ENCODE measurements around the gene MYO6. TPM values are rescaled to one million over a fixed set of nuclear protein-coding genes. Genes with fewer than 3 reads are reported as not detected.

MYO6 gene
- total and polyA plus RNA-seq, 2 of the 4 experiments (the other 2 are of a cell fraction): 6.1 to 6.8 TPM

DNA sequence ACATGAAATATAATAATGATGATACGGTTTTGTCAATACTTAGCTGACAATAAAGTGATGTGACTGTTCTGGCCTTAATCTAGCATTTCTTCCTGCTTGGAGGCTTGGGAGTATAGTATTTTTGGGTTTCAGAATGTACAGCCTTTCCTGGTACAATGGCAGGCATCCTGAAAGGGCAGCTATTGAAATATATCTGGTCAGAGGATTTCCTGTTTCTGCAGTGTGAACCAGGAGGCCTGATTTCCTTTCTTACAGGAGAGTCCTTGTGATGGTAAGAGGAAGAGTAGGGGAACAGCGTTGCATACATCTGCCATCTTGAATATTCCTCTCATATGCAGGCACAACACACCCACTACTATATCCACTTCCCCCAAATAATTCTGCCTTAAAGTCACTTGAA lies 93.7 kb downstream of the MYO6 start:
- no peak overlapping the region for H2BK5ac ChIP-seq (ENCODE audit: low read depth, low read length, poor library complexity, severe bottlenecking)
- ChIA-PET POLR2A (ENCODE audit: unreplicated experiment) (no interaction called here), CTCF (interaction anchor here (0.6 kb wide), 1 partner anchor 186 kb away, joined by 3 read pairs; no protein-coding TSS in a partner anchor)
- H2BK120ac ChIP-seq (ENCODE audit: low read depth, low read length): no peak overlapping the region
- no peaks in the 10 kb centered on the region for H4K20me1 ChIP-seq (ENCODE audit: insufficient read depth, low read length)
- H2BK20ac ChIP-seq (ENCODE audit: low read depth, low read length): no peak overlapping the region
- no peak overlapping the region for H3K14ac ChIP-seq (replicated peaks; ENCODE audit: low read depth, low read length)
- peaks cover 2% of the 10 kb centered on the region; the same call in 1 of the 2 replicates for H3K4me1 ChIP-seq (ENCODE audit: control insufficient read depth, insufficient read depth, low read length)
- H3K18ac ChIP-seq (ENCODE audit: low read depth, low read length): peak overlapping the region; percentile 60; the same call in 1 of the 2 replicates
- WGBS, 2 experiments (ENCODE audit: extremely low coverage in 2 of 2, insufficient read length in 1 of 2): no CpG with 5 or more reads among the region's 2 CpGs
- TF ChIP-seq RAD21 (IDR thresholded peaks at IDR 0.05; ENCODE audit: low read length): no peak
- no peak for TF ChIP-seq MAFK (IDR thresholded peaks at IDR 0.05; ENCODE audit: low read depth, low read length)
- TF ChIP-seq MAZ (IDR thresholded peaks at IDR 0.05; ENCODE audit: borderline replicate concordance, low read depth, low read length): no peak
- no peak for TF ChIP-seq SMC3 (IDR thresholded peaks at IDR 0.05; ENCODE audit: low read depth, low read length)
- TF ChIP-seq RCOR1 (IDR thresholded peaks at IDR 0.05; ENCODE audit: insufficient replicate concordance, low read length): no peak
- TF ChIP-seq MXI1 (IDR thresholded peaks at IDR 0.05; ENCODE audit: borderline replicate concordance, low read depth, low read length): no peak
- TF ChIP-seq FOS (IDR thresholded peaks at IDR 0.05; ENCODE audit: low read depth, low read length): no peak
- no peak for TF ChIP-seq BHLHE40 (IDR thresholded peaks at IDR 0.05; ENCODE audit: low read depth, low read length)
- TF ChIP-seq, protein P1, sequence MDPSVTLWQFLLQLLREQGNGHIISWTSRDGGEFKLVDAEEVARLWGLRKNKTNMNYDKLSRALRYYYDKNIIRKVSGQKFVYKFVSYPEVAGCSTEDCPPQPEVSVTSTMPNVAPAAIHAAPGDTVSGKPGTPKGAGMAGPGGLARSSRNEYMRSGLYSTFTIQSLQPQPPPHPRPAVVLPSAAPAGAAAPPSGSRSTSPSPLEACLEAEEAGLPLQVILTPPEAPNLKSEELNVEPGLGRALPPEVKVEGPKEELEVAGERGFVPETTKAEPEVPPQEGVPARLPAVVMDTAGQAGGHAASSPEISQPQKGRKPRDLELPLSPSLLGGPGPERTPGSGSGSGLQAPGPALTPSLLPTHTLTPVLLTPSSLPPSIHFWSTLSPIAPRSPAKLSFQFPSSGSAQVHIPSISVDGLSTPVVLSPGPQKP (IDR thresholded peaks at IDR 0.05; ENCODE audit: borderline replicate concordance, low read depth, low read length): no peak
- TF ChIP-seq, protein P2, sequence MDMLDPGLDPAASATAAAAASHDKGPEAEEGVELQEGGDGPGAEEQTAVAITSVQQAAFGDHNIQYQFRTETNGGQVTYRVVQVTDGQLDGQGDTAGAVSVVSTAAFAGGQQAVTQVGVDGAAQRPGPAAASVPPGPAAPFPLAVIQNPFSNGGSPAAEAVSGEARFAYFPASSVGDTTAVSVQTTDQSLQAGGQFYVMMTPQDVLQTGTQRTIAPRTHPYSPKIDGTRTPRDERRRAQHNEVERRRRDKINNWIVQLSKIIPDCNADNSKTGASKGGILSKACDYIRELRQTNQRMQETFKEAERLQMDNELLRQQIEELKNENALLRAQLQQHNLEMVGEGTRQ (IDR thresholded peaks at IDR 0.05; ENCODE audit: low read depth, low read length): no peak
- no peak for TF ChIP-seq POLR2A (IDR thresholded peaks at IDR 0.05; ENCODE audit: low read depth, low read length)
- TF ChIP-seq CEBPB (IDR thresholded peaks at IDR 0.05; ENCODE audit: low read depth, low read length): no peak
- TF ChIP-seq RFX5 (IDR thresholded peaks at IDR 0.05; ENCODE audit: low read depth, low read length): no peak
- no peak for TF ChIP-seq CHD1 (IDR thresholded peaks at IDR 0.05; ENCODE audit: low read depth, low read length)
- in situ Hi-C loops (cut with MboI; ENCODE audit: low sequenced_read_pairs) (no loop called here), intact Hi-C loops (cut with micrococcal nuclease) (no loop called here), dilution Hi-C loops (cut with HindIII; ENCODE audit: low sequenced_read_pairs, unreplicated experiment) (no loop called here)
- no peak overlapping the region for H3K4ac ChIP-seq (ENCODE audit: low read depth, low read length)
- H3K4me3 ChIP-seq (ENCODE audit: insufficient read depth, low read depth, low read length): no peak overlapping the region
- H3K27ac ChIP-seq (ENCODE audit: insufficient read depth, low read length): no peak overlapping the region
- no peak overlapping the region for H3K4me2 ChIP-seq (ENCODE audit: low read depth, low read length)
- no peak overlapping the region for H3K9ac ChIP-seq (ENCODE audit: low read depth, low read length)
- ATAC-seq (ENCODE audit: low read depth) (no peak), DNase-seq (no peak)
- no TSS peak for BruUV-seq (replicated peaks)
- H3K79me1 ChIP-seq (ENCODE audit: low read depth in 1 of 2, low read length in 2 of 2): no peaks in the 10 kb centered on the region
- H3K9me3 ChIP-seq (ENCODE audit: control insufficient read depth, insufficient read depth, low read length): no peaks in the 10 kb centered on the region
- peaks cover 2% of the 10 kb centered on the region; the same call in 1 of the 2 replicates for H3K9me1 ChIP-seq (ENCODE audit: insufficient read depth, low read length)
- no peak overlapping the region for H2BK15ac ChIP-seq (ENCODE audit: low read depth, low read length)
- no peaks in the 10 kb centered on the region for H3K36me3 ChIP-seq (ENCODE audit: control insufficient read depth, insufficient read depth, low read length)
- H4K8ac ChIP-seq (ENCODE audit: low read depth in 2 of 2, low read length in 2 of 2): no peak overlapping the region
- no peak overlapping the region for H3K56ac ChIP-seq (ENCODE audit: extremely low read depth, insufficient read depth, low read length)
- no peak overlapping the region for H4K91ac ChIP-seq (ENCODE audit: insufficient read depth, low read depth, low read length)
- H2AK9ac ChIP-seq (replicated peaks; ENCODE audit: low read depth, low read length, poor library complexity): no peak overlapping the region
- no peak overlapping the region for H2AK5ac ChIP-seq (ENCODE audit: low read depth, low read length)
- no peak overlapping the region for H4K5ac ChIP-seq (ENCODE audit: low read depth, low read length)
- H3K27me3 ChIP-seq (ENCODE audit: control insufficient read depth, insufficient read depth, low read length): no peaks in the 10 kb centered on the region
- H3K23ac ChIP-seq (ENCODE audit: low read depth, low read length): no peak overlapping the region
- no peak overlapping the region for H2AFZ ChIP-seq (replicated peaks; ENCODE audit: low read length, poor library complexity)

Measured in IMR-90 (cell line).